Limb (tissue), 2 donors: ENCODE data around the gene MSI2.
A peak's percentile ranks its signal among the peaks of the same experiment; 100 is the strongest.

ENCODE experiments used
- DNase-seq, 2 donors: peaks; one replicate each; pipeline ENCODE4 v3.0.0-alpha.2; 2016; ENCODE audit errors: extremely low spot score in 2 of 2

Gene MSI2

DNA sequence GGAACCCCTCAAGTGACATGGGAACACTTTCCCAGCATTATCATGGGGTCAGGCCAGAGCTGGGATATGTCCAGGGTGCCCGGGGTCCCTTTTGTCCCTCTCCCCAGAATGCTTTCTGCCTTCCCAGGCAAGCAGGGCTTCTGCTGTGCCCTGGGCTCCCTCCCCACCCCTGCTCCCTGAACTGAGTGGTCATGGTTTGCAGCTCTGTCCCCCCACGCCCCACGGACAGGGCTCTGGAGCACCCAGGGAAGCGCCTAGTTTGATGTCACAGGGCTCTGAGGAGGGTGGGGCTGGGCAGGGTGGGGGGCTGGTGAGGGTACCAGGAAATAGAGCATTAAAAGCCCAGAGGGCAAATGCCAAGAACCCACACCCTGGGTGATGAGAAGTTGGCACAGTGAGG, 396.5 kb downstream of the MSI2 start:
- DNase-seq = no peak

DNA sequence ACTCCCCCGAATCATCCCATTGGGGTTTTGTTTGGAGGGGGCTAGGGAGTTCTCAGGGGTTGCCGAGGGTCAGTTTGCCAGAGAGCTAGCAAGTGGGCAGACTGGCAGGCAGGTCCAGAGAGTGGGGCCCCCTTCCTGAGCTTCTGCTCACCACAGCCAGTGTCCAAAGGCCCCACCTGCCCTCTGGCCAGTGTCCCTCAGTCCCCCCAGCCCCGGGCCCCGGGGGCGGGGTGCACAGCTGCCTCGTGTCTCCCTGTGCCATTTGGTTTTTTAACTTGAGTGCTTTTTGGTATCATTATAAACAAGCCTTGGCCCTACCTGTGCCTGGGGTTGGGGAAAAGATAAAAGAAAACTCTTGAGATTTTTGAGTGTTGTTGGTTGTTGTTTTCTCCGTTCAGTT, 397.0 kb downstream of the MSI2 start:
- no peak for DNase-seq

- no peak for DNase-seq
These were observed 397.9 kb downstream of the MSI2 start for GRCh38 chr17:57654040-57654775.

GRCh38 chr17:57655553-57655952, 399.2 kb downstream of the MSI2 start:
- DNase-seq = no peak

GRCh38 chr17:57657211-57657610, 400.9 kb downstream of the MSI2 start:
- DNase-seq = no peak

DNA sequence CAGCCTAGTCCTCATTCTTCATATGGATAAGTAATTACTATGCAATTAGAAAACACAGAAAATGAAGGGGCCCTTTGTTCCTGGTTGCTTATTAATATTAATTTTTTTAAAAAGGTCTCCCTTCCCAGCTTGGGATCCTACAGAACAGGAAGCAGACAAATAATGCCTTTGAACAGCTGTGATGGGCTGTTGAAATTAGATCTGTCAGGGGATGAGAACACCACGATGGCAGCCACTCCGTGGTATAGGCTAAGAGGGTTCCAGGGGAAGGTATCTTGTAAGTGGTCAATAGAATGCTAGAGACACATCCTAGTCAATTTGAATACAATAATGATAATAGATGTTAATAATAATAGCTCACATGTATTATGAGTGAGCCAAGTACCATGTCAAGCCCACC, 405.7 kb downstream of the MSI2 start:
- DNase-seq = no peak

DNA sequence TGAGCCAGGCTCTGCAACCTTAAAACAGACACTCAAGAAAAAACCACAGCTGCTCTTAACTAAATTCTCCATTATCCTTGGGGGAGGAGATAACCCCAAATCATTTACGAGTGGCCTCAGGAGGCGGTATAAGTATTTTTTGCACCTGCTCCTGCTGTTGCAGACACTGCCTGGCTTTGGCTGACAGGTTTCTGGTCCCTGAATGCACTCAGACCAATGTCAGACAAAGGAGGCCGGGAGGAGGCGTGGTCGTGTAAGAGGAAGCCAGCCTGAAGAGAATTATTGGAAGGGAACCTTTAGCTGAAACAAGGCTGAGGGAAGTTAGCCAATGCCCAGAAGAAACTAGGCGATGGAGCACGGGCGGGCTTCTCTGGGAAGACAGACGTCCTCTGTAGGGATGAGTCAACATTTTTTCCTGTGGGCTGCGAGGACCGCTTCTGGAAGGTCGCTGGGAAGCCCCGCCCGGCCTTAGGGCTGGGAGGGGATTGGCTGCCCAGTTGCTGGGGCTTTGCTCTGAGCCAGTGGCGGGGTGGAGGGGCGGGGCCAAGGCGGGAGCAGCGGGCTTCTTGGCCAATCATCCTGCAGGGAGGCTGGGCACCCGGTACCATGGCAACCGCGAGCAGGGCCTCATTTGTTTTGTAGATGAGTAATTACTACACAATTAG, 406.5 kb downstream of the MSI2 start:
- DNase-seq = peak; percentile 95 to 96

DNA sequence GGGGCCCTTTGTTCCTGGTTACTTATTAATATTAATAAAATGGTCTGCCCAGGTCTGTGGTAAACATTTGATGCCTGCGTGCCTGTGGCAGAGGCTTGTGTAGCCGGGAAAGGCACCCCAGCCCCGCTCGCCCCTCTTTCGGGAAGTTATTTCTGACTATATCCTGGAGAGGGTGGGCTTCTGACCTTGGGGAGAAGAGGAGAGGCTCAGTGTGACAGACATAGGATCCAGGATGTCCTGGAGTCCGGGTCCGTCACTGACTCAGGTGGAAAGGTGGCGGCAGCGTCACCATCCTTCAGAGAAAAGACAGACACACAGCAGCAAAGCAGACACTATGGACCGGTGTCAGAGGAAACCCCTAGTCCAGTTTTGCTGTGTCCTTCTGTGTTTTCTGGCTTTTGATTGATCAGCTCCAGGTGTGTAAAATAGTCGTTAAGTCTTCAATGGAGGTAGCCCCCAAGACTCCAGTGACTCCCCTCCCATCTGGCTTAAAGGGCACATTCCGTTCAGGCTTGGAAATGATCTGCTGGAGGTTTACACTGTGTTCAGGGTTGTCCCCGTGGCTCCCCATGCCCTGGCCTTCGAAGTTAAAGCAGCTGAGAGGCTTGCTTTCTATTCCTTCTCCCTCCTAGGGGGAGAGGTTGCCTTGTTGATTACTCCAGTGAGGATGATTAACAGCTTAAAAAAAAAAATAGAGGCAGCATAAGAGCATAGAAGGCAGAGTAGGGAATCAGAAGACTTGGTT, 407.2 kb downstream of the MSI2 start:
- no peak for DNase-seq

GRCh38 chr17:57665128-57665527, 408.8 kb downstream of the MSI2 start:
- DNase-seq = peak in 1 of 2 donors; percentile 19

DNA sequence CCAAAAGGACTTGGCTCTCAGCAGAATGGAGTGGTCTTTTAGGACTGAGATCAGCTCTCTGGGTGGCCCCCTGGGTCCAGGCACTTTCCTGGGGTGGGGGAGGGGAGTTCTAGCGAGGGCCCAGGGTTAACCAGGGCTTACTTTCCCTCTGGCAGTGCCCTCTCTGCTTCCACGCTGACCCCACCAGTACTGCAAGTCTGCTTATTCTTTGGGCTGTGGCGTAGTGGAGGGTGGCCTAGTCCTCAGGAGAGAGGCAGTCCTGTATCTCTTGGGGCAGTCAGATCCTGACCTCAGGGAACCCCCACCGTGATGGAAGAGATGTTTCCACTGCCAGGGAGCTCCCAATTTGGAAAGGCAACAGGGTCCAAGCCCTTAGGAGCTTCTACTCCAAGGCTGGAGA, 409.4 kb downstream of the MSI2 start:
- peak in 1 of 2 donors; percentile 26 for DNase-seq

DNA sequence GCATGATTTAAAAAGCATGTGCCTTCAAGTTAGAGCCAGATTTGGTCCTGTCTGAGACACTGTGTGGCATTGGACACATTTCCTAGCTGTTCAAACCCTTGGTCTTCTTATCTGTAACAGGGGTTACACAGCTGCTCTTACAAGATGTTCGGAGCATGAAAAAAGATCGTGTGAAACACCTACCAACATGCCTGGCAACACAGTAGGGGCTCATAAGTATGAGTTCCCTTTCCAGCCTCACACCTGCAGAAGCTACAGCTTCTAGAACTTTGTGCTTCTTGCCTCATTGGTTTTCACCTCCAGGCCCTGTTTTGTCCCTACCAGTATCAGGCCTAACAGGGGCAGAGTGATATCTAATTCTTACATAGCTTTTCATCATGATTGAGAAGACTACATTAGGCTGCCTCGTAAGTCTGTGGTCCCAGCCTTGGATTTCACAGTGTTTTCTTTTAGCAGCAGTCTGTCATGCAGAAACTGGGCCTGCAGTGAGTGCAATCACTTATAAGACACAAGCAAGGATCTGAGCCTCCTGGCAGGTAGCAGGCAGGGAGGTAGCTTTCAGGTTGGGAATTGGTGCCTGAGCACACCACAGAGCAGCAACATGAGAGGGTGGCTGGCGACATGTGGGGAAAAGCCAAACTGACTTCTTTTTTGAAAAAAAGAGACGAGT, 410.0 kb downstream of the MSI2 start:
- peak in 1 of 2 donors; percentile 16 for DNase-seq

DNA sequence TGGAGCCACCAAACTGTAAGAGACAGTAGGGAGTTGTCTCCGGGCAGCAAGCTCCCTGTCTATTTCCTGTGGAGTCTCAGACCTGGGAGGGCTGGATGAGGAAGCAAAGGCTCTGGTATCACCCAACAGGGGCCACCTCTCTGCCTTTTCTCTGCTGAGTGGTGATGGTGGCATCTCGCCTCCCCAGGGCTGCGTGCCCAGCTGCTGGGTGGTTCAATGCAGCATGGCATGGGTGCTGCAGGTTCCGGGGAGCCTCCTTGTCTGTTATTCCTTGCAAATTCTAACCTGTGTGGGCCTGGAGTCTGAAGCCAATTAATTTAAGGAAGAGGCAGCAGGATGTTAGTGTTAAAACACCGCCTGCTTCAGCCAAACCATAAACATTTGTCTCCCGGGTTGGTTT, 410.6 kb downstream of the MSI2 start:
- DNase-seq = peak in 1 of 2 donors; percentile 14

DNA sequence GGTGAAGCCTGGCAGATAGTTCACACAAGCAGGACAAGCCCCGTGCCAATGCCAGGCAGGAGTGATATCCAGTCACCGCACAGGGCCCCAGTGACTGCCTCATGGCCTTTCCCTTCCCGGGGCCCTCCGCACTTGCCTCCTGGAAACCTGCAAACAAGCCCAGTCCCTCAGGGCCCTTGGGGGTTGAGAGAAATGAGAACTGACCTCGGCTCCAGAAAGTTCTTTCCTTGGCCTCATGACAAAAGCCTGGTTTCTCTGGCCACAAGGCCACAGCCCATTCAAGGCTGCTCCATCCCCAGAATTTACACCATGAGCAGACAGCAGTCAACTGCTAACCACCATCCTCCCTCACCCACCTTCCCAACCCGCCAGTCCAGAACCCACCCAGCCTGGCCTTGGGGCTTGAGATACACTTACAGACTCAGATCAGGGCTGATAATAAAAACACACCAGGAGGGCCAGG, 411.2 kb downstream of the MSI2 start:
- peak in 1 of 2 donors; percentile 21 for DNase-seq

- DNase-seq = peak in 1 of 2 donors; percentile 14
These were observed 412.0 kb downstream of the MSI2 start for GRCh38 chr17:57668332-57668731.

- peak in 1 of 2 donors; percentile 20 for DNase-seq
These were observed 413.6 kb downstream of the MSI2 start for GRCh38 chr17:57669671-57670529.

DNA sequence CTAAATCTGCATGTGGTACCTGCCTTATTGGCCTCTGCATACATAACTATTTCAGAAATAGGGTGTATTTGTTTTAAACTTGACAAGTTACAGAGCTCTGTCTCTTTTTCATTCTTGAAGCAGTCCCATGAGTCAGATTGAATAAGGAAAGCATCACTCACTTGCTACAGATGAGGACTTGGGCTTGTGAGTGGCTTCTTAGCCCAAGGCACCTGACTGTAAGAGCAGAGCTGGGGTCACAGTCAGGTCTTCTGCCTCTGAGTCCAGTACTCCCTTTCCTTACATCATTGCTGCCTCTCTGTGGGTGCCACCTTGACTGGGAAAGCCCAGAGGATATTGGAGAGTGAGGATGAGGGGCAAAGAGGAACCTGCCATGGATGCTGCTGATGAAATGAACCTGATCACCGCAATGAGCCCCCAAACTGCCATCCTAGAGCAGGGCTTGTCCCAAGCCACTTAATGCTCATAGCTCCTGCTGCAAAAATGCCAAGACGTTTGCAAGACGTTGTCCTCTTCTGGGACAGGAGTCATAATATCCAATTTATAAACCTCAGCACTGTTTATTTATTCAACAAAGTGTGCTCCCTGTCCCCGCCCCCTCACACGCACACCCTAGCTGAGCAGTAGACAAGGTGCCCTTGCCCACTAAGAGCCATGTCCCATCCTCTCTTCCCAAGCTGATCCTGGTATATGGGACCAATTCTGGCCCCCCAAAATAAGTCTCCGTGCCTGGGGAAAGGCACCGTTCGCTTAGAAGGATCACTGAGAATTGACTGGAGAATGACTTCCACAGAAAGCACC, 414.6 kb downstream of the MSI2 start:
- DNase-seq = peak in 1 of 2 donors; percentile 16

DNA sequence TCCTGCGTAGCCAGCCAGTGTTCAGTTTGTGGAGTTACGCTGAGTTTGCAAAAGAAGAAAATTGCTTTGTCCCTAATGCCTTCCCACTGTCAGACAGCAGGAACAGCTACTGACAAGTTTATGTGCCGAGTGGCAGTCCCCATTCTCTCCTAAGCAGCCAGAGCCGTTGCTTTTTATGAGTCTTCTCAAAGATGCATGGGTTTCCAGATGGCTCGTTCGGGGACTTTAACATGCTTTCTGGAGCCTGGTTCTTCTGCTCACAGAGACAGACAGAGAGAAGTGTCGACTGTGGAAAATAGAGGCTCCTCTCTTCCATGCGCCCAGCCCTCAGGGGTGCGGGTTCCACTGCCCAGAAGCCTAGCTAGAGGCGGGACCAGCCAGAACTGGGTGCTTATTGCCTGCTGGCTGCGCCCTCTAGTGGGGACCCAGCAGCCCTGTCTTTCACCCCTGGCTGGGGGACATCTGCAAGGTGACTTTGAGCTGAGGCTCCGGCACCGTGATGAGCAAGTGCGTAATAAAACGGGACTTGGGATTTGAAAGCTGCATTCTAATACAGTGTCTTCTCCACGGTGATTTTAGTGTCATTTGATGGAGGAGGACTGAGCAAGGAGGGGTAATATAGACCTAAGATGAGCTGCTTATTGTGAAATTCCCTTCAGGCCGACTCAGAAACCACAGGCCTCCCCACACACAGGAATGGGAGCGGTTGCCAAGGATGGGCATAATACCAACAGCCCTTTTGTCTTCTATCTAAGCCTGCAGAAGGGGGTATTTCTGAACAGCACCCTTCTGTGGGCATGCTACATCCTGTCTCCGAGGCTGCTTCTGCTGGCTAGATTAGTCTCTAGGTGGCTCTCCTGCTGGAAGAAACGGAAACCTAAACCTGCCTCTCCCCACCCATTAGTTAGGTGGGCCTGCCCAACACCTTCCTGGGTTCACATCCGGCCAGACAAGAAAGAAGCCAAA, 415.6 kb downstream of the MSI2 start:
- peak; percentile 62 to 82 for DNase-seq

GRCh38 chr17:57672971-57673370, 416.6 kb downstream of the MSI2 start:
- DNase-seq = peak in 1 of 2 donors; percentile 10

- DNase-seq = peak in 1 of 2 donors; percentile 18
These were observed 418.6 kb downstream of the MSI2 start for GRCh38 chr17:57674894-57675293.
